Panc1 (cell line): Measurements from ENCODE around the gene PARVB. TPM values are rescaled to one million over a fixed set of nuclear protein-coding genes. Genes with fewer than 3 reads are reported as not detected.

ENCODE experiments used
- ATAC-seq: fragments of 200-7000 bp; cut with Tn5 transposase; 2 replicates; pipeline ENCODE4 v1.9.1; 2020; ENCODE audit warnings: mild to moderate bottlenecking, moderate library complexity
- BruUV-seq: library from RNA; stranded (reverse); fragments of 400-500 nt; replicated peaks from 2 replicates; lab custom pipeline; 2021; lab: Mats Ljungman, UMichigan
- CTCF ChIA-PET: fragments of 300-600 bp; sonication (Branson Sonifier 250); formaldehyde crosslinking; loops from one replicate; lab custom pipeline; 2022; ENCODE audit warnings: antibody characterized with exemption; lab: Charles Lee
- POLR2A ChIA-PET: fragments of 300-600 bp; sonication (Branson Sonifier 250); formaldehyde crosslinking; loops from one replicate; lab custom pipeline; 2022; ENCODE audit warnings: antibody characterized with exemption; lab: Charles Lee
- DNase-seq: peaks from one replicate; pipeline ENCODE4 v3.0.0-alpha.2; 2010; ENCODE audit warnings: low read depth, low spot score
- H3K27ac ChIP-seq: 2 replicates; pipeline ENCODE4 v1.5.1; 2011; ENCODE audit warnings: mild to moderate bottlenecking, low read length, inconsistent platforms
- H3K27me3 ChIP-seq: fragments of 200-500 bp; sonication (Bioruptor generic); 2 replicates; pipeline ENCODE4 v1.6.0; 2014; ENCODE audit warnings: low read length, inconsistent platforms; ENCODE audit not compliant: control insufficient read depth, insufficient read depth
- H3K36me3 ChIP-seq: fragments of 200-500 bp; sonication (Bioruptor generic); 2 replicates; pipeline ENCODE4 v1.5.1; 2014; ENCODE audit warnings: inconsistent platforms, mild to moderate bottlenecking, low read length, moderate library complexity; ENCODE audit not compliant: control insufficient read depth, insufficient read depth
- H3K4me1 ChIP-seq: 2 replicates; pipeline ENCODE4 v1.5.1; 2011; ENCODE audit warnings: inconsistent platforms, mild to moderate bottlenecking, low read length, moderate library complexity; ENCODE audit not compliant: control insufficient read depth, insufficient read depth
- H3K4me3 ChIP-seq, 2 experiments: 2 replicates each; pipeline ENCODE4 v1.5.1; 2011 to 2012; ENCODE audit warnings: low read depth in 2 of 2, low read length in 2 of 2, mild to moderate bottlenecking in 2 of 2, inconsistent platforms in 1 of 2, moderate library complexity in 1 of 2
- H3K9me3 ChIP-seq: fragments of 200-500 bp; sonication (Bioruptor generic); 2 replicates; pipeline ENCODE4 v1.5.1; 2014; ENCODE audit warnings: low read depth, mild to moderate bottlenecking, inconsistent platforms, low read length, moderate library complexity; ENCODE audit not compliant: control insufficient read depth, insufficient read depth
- CTCF ChIP-seq: fragments of 450-650 bp; IDR thresholded peaks from 2 replicates; pipeline ENCODE4 v1.5.1; 2017; ENCODE audit warnings: mild to moderate bottlenecking
- POLR2AphosphoS5 ChIP-seq: IDR thresholded peaks from 2 replicates; pipeline ENCODE4 v1.6.1; 2012; ENCODE audit warnings: mild to moderate bottlenecking, low read depth, low read length, moderate library complexity
- REST ChIP-seq, 2 experiments: IDR thresholded peaks; 2 replicates each; pipeline ENCODE4 v1.6.1; 2011 to 2012; ENCODE audit warnings: low read depth in 2 of 2, control low read depth in 1 of 2, low read length in 1 of 2, mild to moderate bottlenecking in 1 of 2, moderate library complexity in 1 of 2; ENCODE audit not compliant: insufficient read depth in 1 of 2
- SIN3A ChIP-seq: IDR thresholded peaks from 2 replicates; pipeline ENCODE4 v1.6.1; 2012; ENCODE audit warnings: low read depth, mild to moderate bottlenecking, low read length, moderate library complexity, borderline replicate concordance; ENCODE audit not compliant: insufficient read depth
- TCF7L2 ChIP-seq: IDR thresholded peaks from 2 replicates; pipeline ENCODE4 v1.6.1; 2011; ENCODE audit warnings: mild to moderate bottlenecking, low read depth, low read length, inconsistent platforms
- in situ Hi-C: cut with HindIII; loops from 2 replicates; pipeline ENCODE4 v1.10.0; 2016; ENCODE audit warnings: low sequenced_read_pairs, low pct_unique_long_range_greater_than_20kb
- intact Hi-C: fragments of 100-400 bp; cut with micrococcal nuclease; formaldehyde crosslinking; loops from one replicate; pipeline ENCODE4 v1.10.0; 2022; ENCODE audit not compliant: unreplicated experiment
- total RNA-seq: library from RNA; stranded (reverse); gene quantifications from one replicate; pipeline ENCODE4 v1.2.1, GENCODE V29; 2021; ENCODE audit not compliant: unreplicated experiment

The PARVB gene
- total RNA-seq, 1 experiment from 2014 or later, result 28.1 TPM

GRCh38 chr22:44032126-44032730 lies 8.1 kb downstream of the PARVB start:
- ATAC-seq (no peak), DNase-seq (no peak)
- no peaks in the 10 kb centered on the region for H3K9me3 ChIP-seq
- ChIA-PET CTCF (no interaction called here), POLR2A (no interaction called here)
- H3K4me1 ChIP-seq, result peaks cover 3% of the 10 kb centered on the region; the same call in 1 of the 2 replicates
- H3K27ac ChIP-seq, result no peak overlapping the region
- H3K4me3 ChIP-seq, result no peak overlapping the region
- intact Hi-C loops, result no loop called here
- no peaks in the 10 kb centered on the region for H3K36me3 ChIP-seq
- in situ Hi-C loops, result no loop called here
- no peak for TF ChIP-seq TCF7L2
- TF ChIP-seq POLR2AphosphoS5, result no peak
- TF ChIP-seq SIN3A, result no peak
- TF ChIP-seq REST (IDR thresholded peaks at IDR 0.05; ENCODE audit: insufficient read depth in 1 of 2, low read depth in 2 of 2, low read length in 1 of 2), result no peak
- TF ChIP-seq CTCF, result no peak
- H3K27me3 ChIP-seq, result no peaks in the 10 kb centered on the region
- BruUV-seq, result no TSS peak

GRCh38 chr22:44033287-44033686 lies 9.2 kb downstream of the PARVB start:
- DNase-seq (no peak), ATAC-seq (no peak)
- Histone ChIP-seq H3K27me3 (no peaks in the 10 kb centered on the region), H3K27ac (no peak overlapping the region), H3K36me3 (no peaks in the 10 kb centered on the region), H3K4me1 (peaks cover 8% of the 10 kb centered on the region; the same call in 1 of the 2 replicates), H3K4me3 (no peak overlapping the region), H3K9me3 (no peaks in the 10 kb centered on the region)
- in situ Hi-C loops, result no loop called here
- POLR2A ChIA-PET, result interaction anchor here (0.5 kb wide), 1 partner anchor 17 kb away, joined by 7 read pairs; no protein-coding TSS in a partner anchor
- no TSS peak for BruUV-seq
- CTCF ChIA-PET, result no interaction called here
- TF ChIP-seq POLR2AphosphoS5 (no peak), SIN3A (no peak), TCF7L2 (no peak), CTCF (no peak), REST (IDR thresholded peaks at IDR 0.05; ENCODE audit: insufficient read depth in 1 of 2, low read depth in 2 of 2, low read length in 1 of 2) (no peak)
- intact Hi-C loops, result no loop called here
